Endothelial cell of coronary artery (primary cell): ENCODE data around the gene IQCN. TPM values are rescaled to one million over a fixed set of nuclear protein-coding genes. Genes with fewer than 3 reads are reported as not detected.

Experiments
- total RNA-seq: library from RNA; depleted of rRNA; stranded (reverse); fragments of >200 nt; gene quantifications from 2 replicates; pipeline ENCODE4 v1.2.3, GENCODE V29; 2014

Gene IQCN
- total RNA-seq = under 0.01 and 0.09 TPM in 2 replicates

GRCh38 chr19:18274219-18274780 is at the start of gene IQCN:
Gene IQCN (minus strand): TSS chr19:18274452. CDS start chr19:18269478, 4,974 bp downstream.

GRCh38 chr19:18322759-18323460 is 48.7 kb upstream of the IQCN start, which contains the start of gene LSM4:
Gene LSM4 (minus strand): TSS chr19:18323076. CDS start chr19:18323020, 56 bp downstream.

DNA sequence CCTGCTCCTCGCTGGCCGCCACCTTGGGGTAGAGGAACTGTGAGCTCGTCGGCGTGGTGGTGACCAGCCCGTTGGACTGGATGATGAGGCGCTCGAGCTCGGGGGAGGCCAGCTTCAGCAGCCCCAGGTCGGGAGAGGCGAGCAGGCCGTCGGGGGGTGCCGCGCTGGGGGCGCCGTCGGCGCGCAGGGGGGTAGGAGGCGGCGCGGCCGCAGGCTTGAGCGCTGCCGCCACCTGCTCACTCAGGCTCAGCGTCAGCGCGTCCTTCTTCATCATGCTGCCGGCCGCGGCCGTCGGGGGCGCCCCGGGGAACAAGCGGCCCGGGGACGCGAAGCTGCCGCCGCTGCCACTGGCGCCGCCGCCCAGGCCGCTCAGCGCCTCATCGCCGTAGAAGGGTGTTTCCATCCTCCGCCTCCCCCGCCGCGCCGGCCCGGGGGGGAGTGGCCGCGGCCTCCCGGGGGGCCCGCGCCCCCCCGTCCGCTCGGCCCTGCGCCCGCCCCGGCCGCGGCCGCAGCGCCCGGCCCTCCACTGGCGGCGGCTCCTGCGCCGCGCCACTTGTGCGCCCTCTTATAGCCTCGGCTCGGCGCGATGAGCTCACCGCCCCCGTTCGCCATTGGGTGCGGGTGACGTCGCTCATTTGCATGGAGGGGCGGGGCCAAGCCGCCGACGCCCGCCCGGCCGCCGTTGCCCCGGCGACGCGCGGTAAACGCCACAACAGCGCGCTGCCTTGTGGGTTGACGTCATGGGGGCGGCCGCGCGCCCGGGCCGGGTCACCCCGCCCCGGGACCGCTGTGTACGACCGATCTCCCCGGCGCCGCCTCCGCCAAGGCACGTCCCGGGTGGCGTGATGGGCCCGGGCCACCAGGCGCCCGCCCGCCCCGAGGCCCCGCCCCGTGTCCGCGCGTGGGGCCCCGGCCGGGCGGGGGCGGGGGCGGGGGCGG is 7.1 kb upstream of the IQCN start, which contains the start of gene JUND:
TSS of gene JUND (minus strand) at position 541 of the 939 bp plus-strand sequence. CDS start at position 403, 138 bp downstream.

GRCh38 chr19:18225702-18226468 is 48.4 kb downstream of the IQCN start, which contains the start of gene PDE4C:
Gene PDE4C (minus strand): TSS chr19:18226438. CDS start chr19:18226415, 23 bp downstream.

Other genes starting within 250 kb of the IQCN start
- under 0.01 and 0.09 TPM in 2 replicates for gene IL12RB1, start 187.5 kb downstream of the IQCN start, total RNA-seq
- gene MAST3, start 176.7 kb downstream of the IQCN start, total RNA-seq = 0.90 and 1.3 TPM in 2 replicates
- 2.5 and 4.0 TPM in 2 replicates for gene PIK3R2, start 121.3 kb downstream of the IQCN start, total RNA-seq
- gene IFI30, start 100.6 kb downstream of the IQCN start, total RNA-seq = 0.18 TPM in 1 of 2 replicates, not detected in the other
- 7.2 and 8.6 TPM in 2 replicates for gene MPV17L2, start 81.2 kb downstream of the IQCN start, total RNA-seq
- gene RAB3A, start 70.4 kb downstream of the IQCN start, total RNA-seq = 0.45 and 0.56 TPM in 2 replicates
- gene PDE4C, start 48.0 kb downstream of the IQCN start, total RNA-seq = 0.09 and 0.28 TPM in 2 replicates
- gene JUND, start 7.2 kb upstream of the IQCN start, total RNA-seq = 60.0 and 115 TPM in 2 replicates
- 135 and 140 TPM in 2 replicates for gene LSM4, start 48.6 kb upstream of the IQCN start, total RNA-seq
- gene PGPEP1, start 66.1 kb upstream of the IQCN start, total RNA-seq = 21.8 and 25.7 TPM in 2 replicates
- gene GDF15, start 111.7 kb upstream of the IQCN start, total RNA-seq = 84.6 and 103 TPM in 2 replicates
- gene LRRC25, start 123.2 kb upstream of the IQCN start, total RNA-seq = not detected in 2 replicates
- 50.0 and 52.1 TPM in 2 replicates for gene SSBP4, start 144.9 kb upstream of the IQCN start, total RNA-seq
- gene ISYNA1, start 163.7 kb upstream of the IQCN start, total RNA-seq = 25.2 and 42.6 TPM in 2 replicates
- gene ELL, start 247.6 kb upstream of the IQCN start, total RNA-seq = 13.8 and 13.9 TPM in 2 replicates